Measurements from ENCODE around the gene ADGRV1. TPM values are rescaled to one million over a fixed set of nuclear protein-coding genes. Genes with fewer than 3 reads are reported as not detected.

The ADGRV1 gene
- total and polyA plus RNA-seq, 2 donors (not counting 3 experiments of a cell fraction or from before 2014, with no cell fraction given), result 0.11 to 0.55 TPM

- no peak for TF ChIP-seq POLR2AphosphoS5 (IDR thresholded peaks at IDR 0.05; ENCODE audit: insufficient read depth, low read depth, low read length)
- no peak for TF ChIP-seq GATA2 (IDR thresholded peaks at IDR 0.05; ENCODE audit: insufficient read depth, insufficient read length, low read depth, low read length)
- no peak for TF ChIP-seq MAX (IDR thresholded peaks at IDR 0.05; ENCODE audit: insufficient read depth, insufficient read length)
- TF ChIP-seq EZH2 (IDR thresholded peaks at IDR 0.05; ENCODE audit: borderline replicate concordance, low read depth, low read length, severe bottlenecking), result no peak
- TF ChIP-seq JUN (IDR thresholded peaks at IDR 0.05; ENCODE audit: borderline replicate concordance, insufficient read depth, insufficient read length, low read depth), result no peak
- no peak for TF ChIP-seq CTCF (IDR thresholded peaks at IDR 0.05; ENCODE audit: extremely low read depth in 1 of 2, insufficient read depth in 1 of 2, low read depth in 1 of 2, low read length in 2 of 2)
- no peak for TF ChIP-seq MYC (IDR thresholded peaks at IDR 0.05; ENCODE audit: low read depth, low read length)
- no peak for TF ChIP-seq POLR2A (IDR thresholded peaks at IDR 0.05; ENCODE audit: low read depth, low read length)
- no peak for TF ChIP-seq FOS (IDR thresholded peaks at IDR 0.05; ENCODE audit: borderline replicate concordance, insufficient read depth, low read length)
- CTCF ChIA-PET, result interaction anchor here (0.5 to 6.5 kb wide), 35 partner anchors 8 to 1121 kb away, joined by 3 to 231 read pairs (median 4); partner anchors contain the start of gene ARRDC3
- H2AFZ ChIP-seq (ENCODE audit: low read depth, low read length), result no peak overlapping the region
- no peak for FAIRE-seq
- H3K4me1 ChIP-seq (ENCODE audit: control insufficient read depth, extremely low read depth, insufficient read depth, low read length), result no peaks in the 10 kb centered on the region
- no peaks in the 10 kb centered on the region for H3K9me3 ChIP-seq (replicated peaks; ENCODE audit: control insufficient read depth, insufficient read depth, low read length)
- H3K4me3 ChIP-seq (replicated peaks in 1 of 3; ENCODE audit: insufficient read depth in 1 of 3, low read depth in 1 of 3, low read length in 3 of 3), result no peak overlapping the region
- intact Hi-C loops (cut with micrococcal nuclease), result no loop called here
- H3K4me2 ChIP-seq (ENCODE audit: insufficient read depth, low read length), result no peak overlapping the region
- dilution Hi-C loops (cut with MboI; ENCODE audit: extremely low pct_ligation_motif_present, low sequenced_read_pairs), result no loop called here
- no peaks in the 10 kb centered on the region for H3K36me3 ChIP-seq (ENCODE audit: control insufficient read depth in 2 of 2, extremely low read depth in 1 of 2, insufficient read depth in 2 of 2, low read length in 2 of 2)
- POLR2A ChIA-PET, result no interaction called here
- H3K27me3 ChIP-seq (ENCODE audit: control insufficient read depth in 2 of 2, insufficient read depth in 2 of 2, low read length in 2 of 2), result peaks cover 0 to 4% of the 10 kb centered on the region in 2 experiments
- no peaks in the 10 kb centered on the region for H3K79me2 ChIP-seq (ENCODE audit: control insufficient read depth, insufficient read depth, low read length)
- no peak for DNase-seq (ENCODE audit: low read depth, low spot score)
- H3K9ac ChIP-seq (replicated peaks; ENCODE audit: extremely low read depth, insufficient read depth, low read length), result no peak overlapping the region
- no peaks in the 10 kb centered on the region for H3K9me1 ChIP-seq (replicated peaks; ENCODE audit: control insufficient read depth, extremely low read depth, insufficient read depth, low read length)
- no peak overlapping the region for H3K27ac ChIP-seq (ENCODE audit: insufficient read depth, low read depth, low read length)
- no TSS peak for BruUV-seq (replicated peaks)
- no peaks in the 10 kb centered on the region for H4K20me1 ChIP-seq (replicated peaks; ENCODE audit: control insufficient read depth, extremely low read depth, insufficient read depth, low read length)
These were observed 244.8 kb downstream of the ADGRV1 start for GRCh38 chr5:90803381-90803780.
